RPMI8226 (cell line): ENCODE measurements around the gene MAPK6.
"Not testable (repeated sequence)": the region's sequence is repeated elsewhere in the genome, so short reads cannot be mapped to it uniquely, and the experiment has no call there.

ENCODE experiments used
- DNase-seq: peaks from one replicate; pipeline ENCODE4 v3.0.0-alpha.2; 2015

The MAPK6 gene

GRCh38 chr15:52018693-52019393 is at the start of gene MAPK6:
Gene MAPK6, plus strand, starts transcription at chr15:52019219. Its CDS starts 27,242 bp downstream, at chr15:52046461.
- peak; percentile 99 for DNase-seq

- no peak for DNase-seq
These were observed 49.3 kb upstream of the MAPK6 start for GRCh38 chr15:51969728-51970127.

DNA sequence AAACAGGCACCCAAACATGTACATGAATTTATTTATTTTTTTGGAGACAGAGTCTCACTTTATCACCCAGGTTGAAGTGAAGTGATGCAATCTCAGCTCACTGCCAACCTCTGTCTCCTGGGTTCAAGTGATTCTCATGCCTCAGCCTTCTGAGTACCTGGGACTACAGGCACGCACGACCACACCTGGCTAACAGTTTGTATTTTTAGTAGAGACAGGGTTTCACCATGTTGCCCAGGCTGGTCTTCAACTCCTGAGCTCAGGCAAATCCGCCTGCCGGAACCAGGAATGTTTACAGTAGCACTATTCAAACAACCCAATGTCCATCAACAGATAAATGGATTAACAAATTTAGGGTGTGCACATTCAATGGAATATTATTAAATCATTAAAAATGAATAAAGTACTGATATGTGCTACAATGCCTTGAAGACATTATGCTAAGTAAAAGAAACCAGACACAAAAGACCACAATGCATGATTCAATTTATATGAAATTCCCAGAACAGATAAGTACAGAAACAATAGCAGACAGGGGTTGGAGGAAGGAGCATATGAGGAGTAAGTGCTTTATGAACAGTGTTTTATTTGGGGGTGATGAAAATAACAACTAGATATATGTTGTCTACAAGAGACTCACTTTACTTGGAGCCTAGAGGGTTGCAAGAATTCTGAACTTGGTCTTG is 48.7 kb upstream of the MAPK6 start:
- no peak for DNase-seq

DNA sequence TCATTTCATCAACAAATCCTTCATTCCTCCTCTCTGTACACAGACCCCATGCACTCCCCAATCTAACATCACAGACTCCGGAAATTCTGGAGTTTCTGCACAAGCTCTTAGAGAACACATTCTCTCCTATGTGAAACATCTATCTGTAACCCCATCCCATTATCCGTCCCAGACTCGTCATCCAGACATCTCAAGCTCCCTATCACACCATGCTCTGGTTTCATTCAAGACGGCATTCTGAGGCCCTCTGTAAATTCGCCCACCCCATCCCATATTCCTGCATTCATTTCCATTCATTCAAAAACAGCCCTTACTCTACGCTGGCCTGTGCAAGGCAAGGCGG is 48.0 kb upstream of the MAPK6 start:
- peak; percentile 27 for DNase-seq

- peak; percentile 100 for DNase-seq
These were observed 47.5 kb upstream of the MAPK6 start, which contains the start of gene LEO1 for GRCh38 chr15:51971375-51972133. Gene LEO1, minus strand, starts transcription at chr15:51971778. Its CDS starts 33 bp downstream, at chr15:51971745.

- no peak for DNase-seq
These were observed 45.8 kb upstream of the MAPK6 start for GRCh38 chr15:51973220-51973619.

GRCh38 chr15:51973775-51974174 is 45.2 kb upstream of the MAPK6 start:
- no peak for DNase-seq

DNA sequence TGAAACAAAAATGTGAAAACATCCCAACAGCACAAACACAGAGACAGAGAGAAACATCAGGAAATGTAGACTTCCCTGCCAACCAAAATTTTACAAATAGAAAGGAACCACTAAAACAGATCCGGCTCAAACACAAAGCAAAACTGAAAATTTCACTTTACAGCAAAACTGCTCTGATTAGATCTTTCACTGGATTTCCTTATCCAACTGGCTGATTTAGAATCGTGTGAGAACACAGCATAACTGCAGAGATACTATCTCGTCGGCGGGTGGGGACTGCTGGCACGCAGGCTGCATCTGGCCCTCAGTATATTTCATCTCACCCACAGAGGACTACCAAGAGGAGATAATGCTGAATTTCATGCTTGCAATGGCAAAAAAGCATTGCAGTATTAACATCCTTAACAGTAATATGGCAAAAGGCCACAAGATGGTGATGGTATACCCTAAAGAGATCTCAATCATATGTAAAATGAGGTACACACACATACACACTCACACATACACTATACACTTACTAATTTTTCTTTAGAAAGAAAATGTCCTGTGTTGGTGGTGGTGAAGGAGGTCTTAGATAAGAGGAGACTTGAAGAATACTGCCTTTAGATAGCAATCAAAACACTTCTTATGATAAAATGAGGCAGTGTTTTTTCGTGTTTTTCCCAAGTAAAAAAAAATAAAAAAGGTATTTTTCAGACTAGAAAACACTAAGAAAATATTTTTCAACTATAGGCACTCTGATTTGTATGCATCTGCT is 36.8 kb upstream of the MAPK6 start:
- DNase-seq: peak; percentile 89

GRCh38 chr15:51982770-51983103 is 36.3 kb upstream of the MAPK6 start:
- DNase-seq: no peak

DNA sequence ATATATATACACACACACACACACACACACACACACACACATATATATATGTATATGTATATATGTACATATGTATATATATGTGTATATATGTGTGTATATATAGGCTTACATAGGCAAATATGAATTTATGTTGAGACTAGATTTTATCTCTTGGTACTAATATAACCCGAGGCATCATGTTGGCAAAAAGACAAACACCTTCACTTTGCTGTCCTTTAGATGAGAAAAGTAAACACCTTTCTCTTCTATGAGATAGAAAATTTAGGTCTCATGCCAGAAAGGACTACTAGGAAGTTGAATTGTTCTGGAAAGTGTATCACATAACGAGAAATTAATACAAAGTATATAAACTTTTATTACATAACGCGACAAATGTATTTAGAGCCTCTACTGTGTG is 27.9 kb upstream of the MAPK6 start:
- no peak for DNase-seq

DNA sequence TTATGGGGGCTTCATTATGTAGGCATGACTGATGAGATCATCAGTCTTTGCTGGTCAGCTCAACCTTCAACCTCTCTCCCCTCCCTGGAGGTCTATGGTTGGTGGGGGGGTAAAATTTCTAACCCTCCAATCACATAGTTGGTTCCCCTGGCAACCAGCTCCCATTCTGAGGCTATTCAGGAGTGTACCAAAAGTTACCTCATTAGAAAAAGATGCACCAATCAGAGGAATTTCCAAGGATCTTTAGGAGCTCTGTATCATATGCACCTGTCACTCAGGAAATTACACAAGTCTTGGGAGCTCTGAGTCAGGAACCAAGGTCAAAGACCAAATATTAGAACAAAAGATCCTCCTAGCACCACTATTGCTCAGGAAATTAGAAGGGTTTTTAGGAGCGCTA is 26.1 kb upstream of the MAPK6 start:
- no peak for DNase-seq

DNA sequence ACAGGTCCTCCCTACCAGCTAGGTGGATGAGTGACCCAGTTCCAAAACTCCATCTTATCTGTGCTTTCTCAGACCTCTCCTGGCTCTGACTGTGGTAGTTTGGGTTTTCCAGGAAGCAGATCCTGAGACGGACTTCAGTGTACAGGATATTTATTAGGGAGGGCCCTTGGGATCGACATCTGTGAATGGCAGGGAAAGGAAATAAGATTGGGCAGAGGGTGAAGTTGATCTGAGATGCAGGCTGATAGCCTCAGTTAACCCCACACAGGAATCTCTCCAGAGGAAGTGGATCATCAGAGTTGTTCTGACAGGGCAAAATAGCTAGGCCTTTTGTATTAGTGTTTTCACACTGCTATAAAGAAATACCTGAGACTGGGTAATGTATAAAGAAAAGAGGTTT is 16.7 kb upstream of the MAPK6 start:
- DNase-seq: no peak

GRCh38 chr15:52003089-52003488 is 15.9 kb upstream of the MAPK6 start:
- DNase-seq: not testable (repeated sequence)

- no peak for DNase-seq
These were observed 15.3 kb upstream of the MAPK6 start for GRCh38 chr15:52003710-52004109.

GRCh38 chr15:52004806-52005205 is 14.2 kb upstream of the MAPK6 start:
- DNase-seq: no peak

GRCh38 chr15:52005748-52006701 is 13.0 kb upstream of the MAPK6 start:
- DNase-seq: no peak

- DNase-seq: no peak
These were observed 12.2 kb upstream of the MAPK6 start for GRCh38 chr15:52006702-52007340.

GRCh38 chr15:52008359-52008697 is 10.7 kb upstream of the MAPK6 start:
- DNase-seq: no peak

GRCh38 chr15:52008698-52009434 is 10.2 kb upstream of the MAPK6 start:
- DNase-seq: no peak

- DNase-seq: peak; percentile 20
These were observed 8.1 kb upstream of the MAPK6 start for GRCh38 chr15:52010633-52011595.
